Dedifferentiated amniotic fluid mesenchymal stem cell (primary cell): ENCODE measurements around the gene ZBTB8B.
A peak's percentile ranks its signal among the peaks of the same experiment; 100 is the strongest.
"Not testable (repeated sequence)": the region's sequence is repeated elsewhere in the genome, so short reads cannot be mapped to it uniquely, and the experiment has no call there.

Source experiments
- DNase-seq: peaks from one replicate; pipeline ENCODE4 v3.0.0-alpha.2; 2016; ENCODE audit errors: extremely low spot score

Gene ZBTB8B

GRCh38 chr1:32464716-32465577, at the start of gene ZBTB8B:
ZBTB8B (plus strand) TSS chr1:32465072; CDS start chr1:32470625, 5,553 bp downstream.
- no peak for DNase-seq

GRCh38 chr1:32421775-32422174, 43.1 kb upstream of the ZBTB8B start:
- no peak for DNase-seq

- no peak for DNase-seq
Measured at GRCh38 chr1:32426489-32427255, 38.2 kb upstream of the ZBTB8B start.

- no peak for DNase-seq
Measured at GRCh38 chr1:32427264-32427963, 37.5 kb upstream of the ZBTB8B start.

GRCh38 chr1:32431736-32432400, 33.0 kb upstream of the ZBTB8B start:
- DNase-seq, result no peak

- no peak for DNase-seq
Measured at GRCh38 chr1:32438136-32438535, 26.7 kb upstream of the ZBTB8B start.

GRCh38 chr1:32438777-32439176, 26.1 kb upstream of the ZBTB8B start:
- DNase-seq, result not testable (repeated sequence)

- not testable (repeated sequence) for DNase-seq
Measured at GRCh38 chr1:32441467-32441866, 23.4 kb upstream of the ZBTB8B start.

GRCh38 chr1:32447469-32448185, 17.2 kb upstream of the ZBTB8B start:
- peak; percentile 49 for DNase-seq

GRCh38 chr1:32448186-32448772, 16.6 kb upstream of the ZBTB8B start:
- DNase-seq, result peak; percentile 74

GRCh38 chr1:32448773-32449456, 16.0 kb upstream of the ZBTB8B start:
- no peak for DNase-seq

- not testable (repeated sequence) for DNase-seq
Measured at GRCh38 chr1:32449457-32449831, 15.4 kb upstream of the ZBTB8B start.

GRCh38 chr1:32454726-32455125, 10.1 kb upstream of the ZBTB8B start:
- no peak for DNase-seq

GRCh38 chr1:32455958-32456357, 8.9 kb upstream of the ZBTB8B start:
- DNase-seq, result no peak

- DNase-seq, result not testable (repeated sequence)
Measured at GRCh38 chr1:32458798-32459197, 6.1 kb upstream of the ZBTB8B start.

GRCh38 chr1:32462977-32463376, 1.9 kb upstream of the ZBTB8B start:
- DNase-seq, result not testable (repeated sequence)

GRCh38 chr1:32464191-32464715, 619 bp upstream of the ZBTB8B start:
- no peak for DNase-seq

GRCh38 chr1:32465578-32465933, 684 bp downstream of the ZBTB8B start:
- DNase-seq, result no peak

GRCh38 chr1:32466761-32467160, 1.9 kb downstream of the ZBTB8B start:
- no peak for DNase-seq

- no peak for DNase-seq
Measured at GRCh38 chr1:32468791-32469190, 3.9 kb downstream of the ZBTB8B start.
